K562 (cell line): ENCODE data around the gene WSCD2. TPM values are rescaled to one million over a fixed set of nuclear protein-coding genes. Genes with fewer than 3 reads are reported as not detected.

Experiments
- ATAC-seq: fragments of 200-7000 bp; cut with Tn5 transposase; 3 replicates; pipeline ENCODE4 v1.9.1; 2020; ENCODE audit warnings: moderate library complexity
- BruUV-seq: library from RNA; stranded (reverse); fragments of 400-500 nt; replicated peaks from 2 replicates; lab custom pipeline; 2021; lab: Mats Ljungman, UMichigan
- CTCF ChIA-PET: fragments of 300-600 bp; formaldehyde crosslinking; extraction: SDS; loops from one replicate; lab custom pipeline; 2021; ENCODE audit warnings: low intra/inter-chr PET ratio; lab: Yijun Ruan, JAX
- POLR2A ChIA-PET: fragments of 300-600, 350-650 bp; sonication (Branson Sonifier 250); formaldehyde crosslinking; extraction: SDS; loops from one replicate; lab custom pipeline; 2021; ENCODE audit warnings: antibody characterized with exemption, inconsistent platforms; lab: Yijun Ruan, JAX
- DNase-seq, 4 experiments: peaks; one replicate each; pipeline versions ENCODE4 v3.0.0 to v3.0.0-alpha.2; 2011 to 2018; ENCODE audit warnings: low spot score in 3 of 4, mixed read lengths in 3 of 4; ENCODE audit errors: extremely low read depth in 1 of 4
- FAIRE-seq: peaks from 2 replicates; lab custom pipeline; 2011; peaks lifted over from hg19 to GRCh38; lab: Jason Lieb, UNC
- H2AFZ ChIP-seq: 2 replicates; pipeline ENCODE4 v1.6.0; 2011; ENCODE audit warnings: low read depth, low read length, control low read depth, inconsistent platforms
- H3K27ac ChIP-seq: fragments of 200-600 bp; 3 replicates; pipeline ENCODE4 v1.8.0; 2011; ENCODE audit warnings: low read depth, mild to moderate bottlenecking, control low read depth, inconsistent platforms, low read length, moderate library complexity, mixed read lengths; ENCODE audit errors: extremely low read depth
- H3K27me3 ChIP-seq, 2 experiments: fragments of 300-600 bp in 1 of 2; 2 replicates in 1 of 2; 3 replicates in 1 of 2; pipeline versions ENCODE4 v1.6.0 to v1.8.0; 2011; ENCODE audit warnings: inconsistent platforms in 2 of 2, low read length in 2 of 2, mild to moderate bottlenecking in 1 of 2, mixed read lengths in 1 of 2, moderate library complexity in 1 of 2; ENCODE audit not compliant: control insufficient read depth in 2 of 2, insufficient read depth in 2 of 2
- H3K36me3 ChIP-seq: fragments of 300-600 bp; 3 replicates; pipeline ENCODE4 v1.8.0; 2011; ENCODE audit warnings: mild to moderate bottlenecking, low read length, inconsistent platforms; ENCODE audit not compliant: control insufficient read depth, insufficient read depth
- H3K4me1 ChIP-seq, 2 experiments: fragments of 200-600 bp in 1 of 2; replicated peaks in 1 of 2; 2 replicates in 1 of 2; 3 replicates in 1 of 2; pipeline versions ENCODE4 v1.5.1 to v1.8.0; 2011; ENCODE audit warnings: inconsistent platforms in 2 of 2, low read length in 2 of 2, mild to moderate bottlenecking in 1 of 2, mixed read lengths in 1 of 2, moderate library complexity in 1 of 2; ENCODE audit not compliant: control insufficient read depth in 2 of 2, insufficient read depth in 2 of 2
- H3K4me2 ChIP-seq: 2 replicates; pipeline ENCODE4 v1.6.1; 2011; ENCODE audit warnings: low read length, control low read depth, inconsistent platforms, mixed read lengths; ENCODE audit not compliant: insufficient read depth
- H3K4me3 ChIP-seq: fragments of 200-600 bp; sonication (generic), shearing (Covaris generic); 2 replicates; pipeline ENCODE4 v1.5.1; 2016; ENCODE audit warnings: control low read depth, inconsistent platforms
- H3K79me2 ChIP-seq: fragments of 200-600 bp; 3 replicates; pipeline ENCODE4 v1.8.0; 2011; ENCODE audit warnings: low read length, inconsistent platforms; ENCODE audit not compliant: control insufficient read depth, insufficient read depth
- H3K9ac ChIP-seq, 2 experiments: 2 replicates each; pipeline versions ENCODE4 v1.6.0 to v1.6.1; 2011; ENCODE audit warnings: low read depth in 2 of 2, low read length in 2 of 2, control low read depth in 1 of 2, inconsistent platforms in 1 of 2, mild to moderate bottlenecking in 1 of 2, mixed read lengths in 1 of 2; ENCODE audit not compliant: insufficient read depth in 1 of 2
- H3K9me1 ChIP-seq: one replicate; pipeline ENCODE4 v1.6.0; 2011; ENCODE audit warnings: inconsistent platforms, mild to moderate bottlenecking, low read length, moderate library complexity; ENCODE audit not compliant: control insufficient read depth, insufficient read depth
- H3K9me3 ChIP-seq: replicated peaks from 2 replicates; pipeline ENCODE4 v1.5.1; 2011; ENCODE audit warnings: low read depth, low read length, inconsistent platforms; ENCODE audit not compliant: control insufficient read depth, insufficient read depth
- H4K20me1 ChIP-seq: replicated peaks from 2 replicates; pipeline ENCODE4 v1.6.1; 2011; ENCODE audit warnings: low read length, inconsistent platforms, mixed read lengths; ENCODE audit not compliant: control insufficient read depth, insufficient read depth
- ARNT ChIP-seq, 2 experiments: fragments of 450-650 bp; IDR thresholded peaks; 2 replicates each; pipeline ENCODE4 v1.6.1; 2016; ENCODE audit warnings: mild to moderate bottlenecking in 1 of 2
- PKNOX1 ChIP-seq: fragments of 450-650 bp; IDR thresholded peaks from 2 replicates; pipeline ENCODE4 v1.6.1; 2016
- TFAP4 ChIP-seq: sonication (generic); formaldehyde crosslinking; IDR thresholded peaks from 2 replicates; pipeline ENCODE4 v1.8.0; 2022; ENCODE audit warnings: missing genetic modification reagents, mild to moderate bottlenecking, moderate library complexity, borderline replicate concordance
- WGBS: fragments of 100-300 bp; shearing (Covaris generic); methylation state at CpG from one replicate; pipeline ENCODE4 v1.1.6; 2016; ENCODE audit warnings: low coverage, mixed read lengths; ENCODE audit not compliant: insufficient coverage; ENCODE audit errors: missing lambda C conversion rate; 5-methylcytosine and 5-hydroxymethylcytosine counted together
- in situ Hi-C: fragments of 300-500 bp; cut with MboI; formaldehyde crosslinking; loops from 4 replicates; pipeline ENCODE4 v1.15.0; 2018; ENCODE audit warnings: inconsistent platforms, mixed read lengths
- intact Hi-C: fragments of 100-400 bp; cut with micrococcal nuclease; formaldehyde crosslinking; loops from 2 replicates; pipeline ENCODE4 v1.14.2; 2022
- polyA plus RNA-seq, 8 experiments: library from polyadenylated mRNA; depleted of rRNA in 4 of 8; stranded (reverse) in 5 of 8; unstranded in 3 of 8; fragments of >200 nt; fragmentation: Nextera tagmentation in 2 of 8; fragmentation: Illumina TruSeq in 1 of 8; extraction: Ambion mirVana in 2 of 8; extraction: Trizol in 1 of 8; gene quantifications; 2 replicates each; pipeline versions ENCODE4 v1.2.1 to v1.2.3, GENCODE V29; 2011 to 2014; ENCODE audit warnings: inconsistent platforms in 1 of 8, missing spikeins in 1 of 8
- total RNA-seq, 7 experiments: library from RNA; depleted of rRNA in 6 of 7; stranded (reverse); fragments of >200 nt in 6 of 7; fragmentation: Illumina TruSeq in 2 of 7; extraction: Trizol in 2 of 7; gene quantifications; 2 replicates each; pipeline versions ENCODE4 v1.2.1 to v1.2.3, GENCODE V29; 2011 to 2021; ENCODE audit warnings: low replicate concordance in 1 of 7

Gene WSCD2
- total and polyA plus RNA-seq, 9 of the 15 experiments (the other 6 are each of a cell fraction or from before 2014, with no cell fraction given), result 0.72 to 14.1 (median 4.0) TPM

- no peak for TF ChIP-seq PKNOX1
- TF ChIP-seq, all 486 proteins: peak for 12
Measured at GRCh38 chr12:108131035-108131434, 1.9 kb downstream of the WSCD2 start (continued).

- Histone ChIP-seq H3K4me3 (no peak overlapping the region), H3K9me3 (no peaks in the 10 kb centered on the region), H4K20me1 (no peaks in the 10 kb centered on the region), H3K27me3 (no peaks in the 10 kb centered on the region; a peak in 1 of 5 replicates), H3K9ac (peak overlapping the region in 1 of 2 experiments; percentile 47; a peak in 1 of 4 replicates), H3K4me1 (peaks cover 32 to 34% of the 10 kb centered on the region in 2 experiments), H3K36me3 (no peaks in the 10 kb centered on the region), H3K4me2 (peak overlapping the region; percentile 22; the same call in 1 of the 2 replicates), H3K27ac (no peak overlapping the region), H3K79me2 (peaks cover 4% of the 10 kb centered on the region; the same call in 1 of the 3 replicates), H2AFZ (no peak overlapping the region), H3K9me1 (no peaks in the 10 kb centered on the region)
- no peak for TF ChIP-seq ARNT (IDR thresholded peaks at IDR 0.05)
- peak; percentile 40; the same call in 1 of the 2 replicates for TF ChIP-seq TFAP4 (CRISPR knock-in tag)
- no peak for DNase-seq
- POLR2A ChIA-PET, result interaction anchor here (1.0 kb wide), 1 partner anchor 43 kb away, joined by 3 read pairs; no protein-coding TSS in a partner anchor
- no peak for ATAC-seq
- peak; percentile 11 for FAIRE-seq
- BruUV-seq, result no TSS peak
- in situ Hi-C loops (no loop called here), intact Hi-C loops (no loop called here)
- CTCF ChIA-PET, result interaction anchor here (0.9 kb wide), 1 partner anchor 33 kb away, joined by 4 read pairs; no protein-coding TSS in a partner anchor
- 18% methylated on average over 5 of the region's 6 CpGs for WGBS
Measured at GRCh38 chr12:108131657-108132126, 2.6 kb downstream of the WSCD2 start.
